ENCODE measurements around the gene APOO. TPM values are rescaled to one million over a fixed set of nuclear protein-coding genes. Genes with fewer than 3 reads are reported as not detected.

APOO gene
- total RNA-seq, 1 donor from 2014 or later, result 18.3 TPM

DNA sequence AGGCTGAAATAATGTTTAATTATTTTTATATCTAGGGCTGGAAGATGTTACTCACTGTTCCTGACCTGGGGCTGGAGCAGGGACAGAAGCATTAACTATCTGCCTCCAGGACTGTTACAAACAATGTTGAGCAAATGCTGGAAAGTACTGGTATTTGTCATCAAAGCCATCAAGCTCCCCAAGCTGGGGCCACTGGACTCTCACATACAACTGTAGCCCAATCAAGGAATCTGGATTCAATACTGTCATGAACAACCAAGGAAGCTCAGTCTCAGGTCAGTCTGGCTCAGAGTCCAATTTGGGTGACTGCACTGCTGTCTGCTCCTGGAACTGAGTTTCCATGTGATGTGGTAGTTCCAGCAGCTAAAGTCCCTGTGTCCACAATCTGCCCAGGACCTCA is 50.4 kb downstream of the APOO start:
- no peaks in the 10 kb centered on the region for H3K36me3 Mint-ChIP-seq (ENCODE audit: low read depth, unreplicated experiment)
- H3K27ac Mint-ChIP-seq (ENCODE audit: unreplicated experiment), result no peak overlapping the region
- H3K27me3 Mint-ChIP-seq (ENCODE audit: unreplicated experiment), result no peaks in the 10 kb centered on the region

DNA sequence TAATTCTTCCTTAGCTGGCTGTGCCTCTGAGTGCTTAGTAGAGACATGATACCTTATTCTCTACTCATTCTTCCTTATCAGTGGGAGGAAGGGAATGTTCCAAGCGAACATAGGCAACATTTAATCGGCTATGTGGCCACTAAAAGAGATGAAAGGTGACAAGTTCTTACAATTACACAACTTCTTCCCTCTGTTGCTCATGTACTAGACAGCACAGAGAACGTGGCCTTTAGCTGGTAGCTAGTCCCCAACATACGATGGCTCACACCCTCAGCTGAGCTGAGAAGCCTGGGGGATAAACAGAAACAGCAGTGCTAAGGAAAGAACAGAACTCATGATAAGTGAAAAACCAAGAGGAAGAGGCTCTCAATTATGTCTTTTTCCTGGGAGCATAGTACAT is 52.2 kb downstream of the APOO start:
- Mint-ChIP-seq H3K36me3 (ENCODE audit: low read depth, unreplicated experiment) (no peaks in the 10 kb centered on the region), H3K4me1 (ENCODE audit: unreplicated experiment) (no peaks in the 10 kb centered on the region), H3K27me3 (ENCODE audit: unreplicated experiment) (no peaks in the 10 kb centered on the region), H3K9me3 (ENCODE audit: unreplicated experiment) (no peaks in the 10 kb centered on the region), H3K27ac (ENCODE audit: unreplicated experiment) (no peak overlapping the region), H3K4me3 (ENCODE audit: unreplicated experiment) (no peak overlapping the region)
- no peak for DNase-seq (ENCODE audit: low spot score)
- TF ChIP-seq, protein P1, sequence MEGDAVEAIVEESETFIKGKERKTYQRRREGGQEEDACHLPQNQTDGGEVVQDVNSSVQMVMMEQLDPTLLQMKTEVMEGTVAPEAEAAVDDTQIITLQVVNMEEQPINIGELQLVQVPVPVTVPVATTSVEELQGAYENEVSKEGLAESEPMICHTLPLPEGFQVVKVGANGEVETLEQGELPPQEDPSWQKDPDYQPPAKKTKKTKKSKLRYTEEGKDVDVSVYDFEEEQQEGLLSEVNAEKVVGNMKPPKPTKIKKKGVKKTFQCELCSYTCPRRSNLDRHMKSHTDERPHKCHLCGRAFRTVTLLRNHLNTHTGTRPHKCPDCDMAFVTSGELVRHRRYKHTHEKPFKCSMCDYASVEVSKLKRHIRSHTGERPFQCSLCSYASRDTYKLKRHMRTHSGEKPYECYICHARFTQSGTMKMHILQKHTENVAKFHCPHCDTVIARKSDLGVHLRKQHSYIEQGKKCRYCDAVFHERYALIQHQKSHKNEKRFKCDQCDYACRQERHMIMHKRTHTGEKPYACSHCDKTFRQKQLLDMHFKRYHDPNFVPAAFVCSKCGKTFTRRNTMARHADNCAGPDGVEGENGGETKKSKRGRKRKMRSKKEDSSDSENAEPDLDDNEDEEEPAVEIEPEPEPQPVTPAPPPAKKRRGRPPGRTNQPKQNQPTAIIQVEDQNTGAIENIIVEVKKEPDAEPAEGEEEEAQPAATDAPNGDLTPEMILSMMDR (IDR thresholded peaks at IDR 0.05; ENCODE audit: unreplicated experiment), result no peak

More for the DNA sequence above, 50.4 kb downstream of the APOO start:
- Mint-ChIP-seq H3K9me3 (ENCODE audit: unreplicated experiment) (no peaks in the 10 kb centered on the region), H3K4me1 (ENCODE audit: unreplicated experiment) (no peaks in the 10 kb centered on the region), H3K4me3 (ENCODE audit: unreplicated experiment) (no peak overlapping the region)
- TF ChIP-seq, protein P1 (IDR thresholded peaks at IDR 0.05; ENCODE audit: unreplicated experiment), result no peak
- DNase-seq (ENCODE audit: low spot score), result no peak

DNA sequence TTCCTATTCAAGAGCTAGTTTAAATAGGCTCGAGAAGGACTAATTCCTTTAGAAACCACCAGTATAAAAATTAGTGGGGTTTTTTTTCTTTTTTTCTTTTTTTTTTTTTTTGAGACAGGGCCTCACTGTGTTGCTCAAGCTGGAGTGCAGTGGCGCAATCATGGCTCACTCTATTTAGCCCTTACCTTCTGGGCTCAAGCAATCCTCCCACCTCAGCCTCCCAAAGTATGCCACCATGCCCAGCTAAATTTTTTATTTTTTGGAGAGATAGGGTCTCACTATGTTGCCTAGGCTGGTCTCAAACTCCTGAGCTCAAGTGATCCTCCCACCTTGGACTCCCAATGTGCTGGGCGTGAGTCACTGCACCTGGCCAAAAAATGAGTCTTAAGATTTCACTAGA is 52.8 kb downstream of the APOO start:
- Mint-ChIP-seq H3K4me3 (ENCODE audit: unreplicated experiment) (no peak overlapping the region), H3K27me3 (ENCODE audit: unreplicated experiment) (no peaks in the 10 kb centered on the region), H3K36me3 (ENCODE audit: low read depth, unreplicated experiment) (no peaks in the 10 kb centered on the region), H3K4me1 (ENCODE audit: unreplicated experiment) (no peaks in the 10 kb centered on the region), H3K27ac (ENCODE audit: unreplicated experiment) (no peak overlapping the region), H3K9me3 (ENCODE audit: unreplicated experiment) (no peaks in the 10 kb centered on the region)
- TF ChIP-seq, protein P1 (IDR thresholded peaks at IDR 0.05; ENCODE audit: unreplicated experiment), result no peak
- no peak for DNase-seq (ENCODE audit: low spot score)

DNA sequence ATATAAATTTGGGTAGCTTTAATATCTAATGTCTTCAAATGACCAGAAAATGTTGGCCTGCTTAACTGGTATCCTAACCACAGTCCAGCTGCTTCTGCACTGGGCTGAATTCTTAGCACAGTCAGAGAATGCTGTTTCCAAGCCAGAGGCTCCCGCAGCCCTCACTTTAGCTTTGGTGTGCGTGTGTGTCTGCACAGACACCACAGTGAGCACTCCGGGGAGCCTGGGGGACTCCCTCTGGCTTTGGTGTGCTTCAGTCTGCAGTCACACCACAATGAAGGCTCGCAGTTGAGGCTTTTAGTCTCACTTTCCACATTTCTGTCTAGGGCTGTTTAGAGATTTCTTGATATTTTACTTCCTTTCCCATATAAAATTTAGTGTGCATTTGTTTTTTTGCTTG is 53.6 kb downstream of the APOO start:
- Mint-ChIP-seq H3K36me3 (ENCODE audit: low read depth, unreplicated experiment) (no peaks in the 10 kb centered on the region), H3K27ac (ENCODE audit: unreplicated experiment) (no peak overlapping the region), H3K4me1 (ENCODE audit: unreplicated experiment) (no peaks in the 10 kb centered on the region), H3K4me3 (ENCODE audit: unreplicated experiment) (no peak overlapping the region), H3K9me3 (ENCODE audit: unreplicated experiment) (no peaks in the 10 kb centered on the region), H3K27me3 (ENCODE audit: unreplicated experiment) (no peaks in the 10 kb centered on the region)
- DNase-seq (ENCODE audit: low spot score), result no peak
- TF ChIP-seq, protein P1 (IDR thresholded peaks at IDR 0.05; ENCODE audit: unreplicated experiment), result no peak

DNA sequence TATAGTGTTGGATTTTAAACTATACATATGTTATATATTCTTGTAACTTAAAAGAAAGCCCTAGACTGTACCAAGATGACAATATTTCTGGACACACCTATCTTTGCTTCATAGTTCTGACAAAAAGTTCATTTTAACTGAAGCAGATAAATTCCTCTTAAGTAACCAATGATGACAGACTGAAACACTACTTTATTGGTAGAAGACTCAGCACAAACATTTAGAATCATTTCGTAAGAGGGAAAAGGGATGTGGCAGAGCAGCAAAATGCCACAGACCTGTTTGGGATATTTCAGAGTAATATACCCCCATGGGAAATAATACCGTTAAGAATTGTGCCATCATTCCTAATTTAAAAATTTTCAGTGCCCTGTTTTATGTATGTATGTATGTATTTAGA is 56.2 kb downstream of the APOO start:
- H3K4me1 Mint-ChIP-seq (ENCODE audit: unreplicated experiment), result no peaks in the 10 kb centered on the region
- no peaks in the 10 kb centered on the region for H3K36me3 Mint-ChIP-seq (ENCODE audit: low read depth, unreplicated experiment)
- H3K27me3 Mint-ChIP-seq (ENCODE audit: unreplicated experiment), result no peaks in the 10 kb centered on the region
- DNase-seq (ENCODE audit: low spot score), result no peak
- no peak overlapping the region for H3K4me3 Mint-ChIP-seq (ENCODE audit: unreplicated experiment)
- H3K9me3 Mint-ChIP-seq (ENCODE audit: unreplicated experiment), result no peaks in the 10 kb centered on the region
- H3K27ac Mint-ChIP-seq (ENCODE audit: unreplicated experiment), result no peak overlapping the region
- TF ChIP-seq, protein P1 (IDR thresholded peaks at IDR 0.05; ENCODE audit: unreplicated experiment), result no peak
